NCI-H748 (cell line): ENCODE data around the gene CCDC85A.

Experiments used
- DNase-seq: peaks from one replicate; lab custom pipeline; 2025; ENCODE audit not compliant: unreplicated experiment; lab: John Stamatoyannopoulos, UW

CCDC85A gene

GRCh38 chr2:56192664-56193305, 9.0 kb downstream of the CCDC85A start:
- DNase-seq, result no peak

DNA sequence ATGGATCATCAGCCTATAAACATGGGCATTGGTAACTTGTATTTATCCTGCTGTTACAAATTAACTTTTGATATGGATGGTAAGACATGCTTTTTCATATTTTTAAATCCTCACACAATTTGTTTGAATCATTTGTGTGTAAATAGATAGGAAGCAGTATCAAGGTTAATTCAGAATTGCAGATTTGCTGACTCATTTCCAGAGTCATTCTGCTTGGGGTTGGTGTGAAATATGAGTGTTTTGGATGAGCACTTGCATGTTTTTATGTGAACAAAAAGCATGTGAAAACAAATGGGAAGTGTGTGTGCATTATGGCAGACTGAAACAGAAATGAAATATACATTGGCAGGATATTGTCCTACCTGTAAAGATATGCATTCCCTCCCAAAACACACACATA, 11.8 kb downstream of the CCDC85A start:
- no peak for DNase-seq

DNA sequence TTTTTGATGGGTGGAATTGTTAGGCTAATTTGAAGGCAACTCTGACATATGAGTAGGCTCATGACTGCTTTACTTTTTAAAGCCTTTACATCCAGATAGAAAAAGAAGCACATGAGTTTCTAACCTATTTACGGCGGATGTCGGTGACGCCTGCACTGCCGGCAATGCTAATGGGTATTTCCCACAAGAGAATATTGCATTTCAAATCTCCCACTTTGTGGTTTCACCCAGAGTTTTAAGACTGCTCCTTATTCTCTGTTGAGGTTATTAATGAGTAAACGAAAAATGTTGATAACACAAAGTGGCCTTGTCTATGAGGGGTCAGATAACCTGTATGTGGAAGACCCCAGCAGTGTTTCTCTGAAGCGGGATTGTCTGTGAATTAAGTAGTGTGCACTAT, 14.0 kb downstream of the CCDC85A start:
- no peak for DNase-seq

- DNase-seq, result no peak
Observed at GRCh38 chr2:56198936-56199335, 15.1 kb downstream of the CCDC85A start.

- no peak for DNase-seq
Observed at GRCh38 chr2:56199492-56199891, 15.7 kb downstream of the CCDC85A start.

DNA sequence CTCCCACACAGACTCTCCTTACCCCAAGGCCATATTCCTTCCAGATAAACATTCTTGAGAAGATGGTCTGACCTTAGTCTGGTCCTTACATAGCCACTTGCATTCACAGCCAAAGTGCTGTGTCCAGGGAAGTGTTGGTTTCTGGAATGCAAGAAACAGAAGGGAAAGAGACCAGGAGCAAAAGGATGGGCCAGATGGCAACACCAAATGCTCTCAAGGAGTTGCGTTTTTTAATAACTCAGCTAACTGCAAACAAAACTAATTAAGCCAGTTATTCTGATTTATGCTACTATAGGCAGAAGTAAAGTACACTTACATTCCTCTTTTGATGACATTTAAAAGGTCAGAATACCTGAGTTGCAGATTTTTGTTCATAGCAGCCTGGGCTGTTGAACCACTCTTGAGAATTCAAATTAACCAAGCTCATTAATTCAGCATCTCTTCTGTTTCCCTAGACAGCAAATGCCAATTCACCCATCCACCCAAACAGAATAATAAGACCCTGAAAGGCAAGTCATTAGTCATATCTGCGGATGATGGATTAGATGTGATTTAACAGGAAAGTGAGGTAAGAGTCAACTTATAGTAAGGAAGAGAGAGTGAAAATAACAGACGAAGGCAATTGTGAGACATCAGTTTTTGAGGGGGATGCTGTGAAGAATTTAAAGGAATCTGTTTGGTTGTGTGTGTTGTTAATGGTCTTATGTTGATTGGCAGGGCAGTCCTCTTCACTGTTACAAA, 18.8 kb downstream of the CCDC85A start:
- DNase-seq, result no peak

DNA sequence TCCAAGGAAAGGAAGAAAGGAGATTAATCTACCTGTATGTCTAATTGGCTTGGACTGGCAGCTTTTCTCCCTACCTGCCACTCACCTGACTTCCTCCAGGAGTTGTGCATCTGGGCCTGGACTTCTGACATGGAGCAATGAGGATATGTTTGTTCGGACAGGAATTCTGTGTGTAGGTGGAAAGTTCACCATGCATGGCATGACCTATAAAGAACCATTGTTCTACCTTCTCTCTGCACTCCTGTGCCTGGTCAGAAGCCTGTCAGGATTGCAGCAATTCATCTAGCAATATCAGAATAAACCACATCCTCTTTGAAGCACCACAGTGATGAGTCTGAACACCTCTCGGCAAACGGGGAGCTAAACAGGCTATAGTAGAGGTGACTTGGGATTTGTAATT, 20.8 kb downstream of the CCDC85A start:
- DNase-seq, result no peak

DNA sequence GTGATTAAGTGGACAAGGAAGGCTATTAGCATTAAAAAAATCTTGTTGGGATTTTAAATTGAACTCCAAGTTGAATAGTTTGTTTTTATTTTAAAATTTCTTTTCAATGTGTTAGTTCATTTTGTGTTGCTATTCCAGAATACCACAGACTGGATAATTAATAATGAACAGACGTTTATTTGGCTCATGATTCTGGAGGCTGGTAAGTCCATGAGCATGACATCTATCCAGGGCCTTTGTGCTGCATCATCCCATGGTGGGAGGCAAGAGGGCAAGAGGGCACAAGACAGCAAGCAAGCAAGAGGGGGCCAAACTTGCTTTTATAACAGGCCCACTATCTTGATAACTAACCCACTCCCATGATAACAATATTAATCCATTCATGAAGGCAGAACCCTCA, 22.5 kb downstream of the CCDC85A start:
- DNase-seq, result no peak

DNA sequence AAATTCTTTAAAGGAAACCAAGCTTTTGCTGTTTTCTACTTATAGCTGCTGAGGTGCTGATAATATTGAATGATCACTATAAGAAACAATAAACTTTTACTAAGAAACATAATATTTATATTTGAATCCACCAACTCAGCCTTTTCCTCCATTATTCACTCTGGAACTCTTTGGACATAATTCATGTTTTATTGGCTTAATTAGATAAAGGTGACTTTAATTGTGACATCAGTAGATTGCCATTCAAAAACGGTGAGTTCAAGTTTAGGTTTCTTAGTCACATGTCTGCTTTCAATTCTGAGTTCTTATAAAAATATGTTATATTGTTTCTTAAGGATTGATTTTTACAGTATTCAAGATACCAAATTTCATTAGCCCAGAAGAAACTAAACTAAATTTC, 24.0 kb downstream of the CCDC85A start:
- DNase-seq, result no peak

- no peak for DNase-seq
Observed at GRCh38 chr2:56208380-56208779, 24.6 kb downstream of the CCDC85A start.

DNA sequence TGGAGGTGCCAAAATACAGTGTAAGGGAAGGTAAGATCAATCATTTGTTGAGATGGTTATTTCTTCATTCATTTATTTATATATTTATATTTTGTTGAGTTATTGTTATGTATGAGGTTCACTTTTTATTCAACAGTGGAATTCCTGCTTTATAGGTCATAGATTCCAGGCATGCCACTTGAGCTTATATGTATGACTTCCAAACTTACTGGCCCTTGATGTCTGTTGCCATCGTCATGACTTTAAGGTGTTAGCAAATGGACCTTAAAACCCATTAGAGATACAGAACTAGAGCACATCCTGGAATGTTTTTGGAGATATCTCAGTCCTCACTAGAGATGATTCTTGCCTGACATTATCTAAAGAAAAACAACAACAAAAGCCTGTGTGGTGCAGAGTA, 25.9 kb downstream of the CCDC85A start:
- no peak for DNase-seq

DNA sequence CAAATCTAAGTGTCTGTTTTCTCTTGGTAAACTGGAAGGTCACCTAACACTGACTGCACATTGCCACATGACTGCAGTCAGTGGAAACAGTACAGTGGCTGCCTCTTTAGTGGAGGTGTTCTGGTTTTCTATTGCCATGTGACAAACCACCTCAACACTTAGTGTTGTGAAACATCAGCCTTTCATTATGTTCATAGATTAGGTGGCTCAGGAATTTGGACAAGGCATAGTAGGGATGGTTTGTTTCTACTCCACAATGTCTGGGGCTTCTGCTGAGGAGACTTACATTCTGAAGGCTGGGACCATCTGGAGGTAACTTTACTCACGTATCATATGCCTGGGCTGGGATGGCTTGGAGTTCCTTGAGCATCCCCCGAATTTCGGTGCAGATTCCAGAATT, 26.5 kb downstream of the CCDC85A start:
- DNase-seq, result no peak

GRCh38 chr2:56211048-56211447, 27.3 kb downstream of the CCDC85A start:
- no peak for DNase-seq

DNA sequence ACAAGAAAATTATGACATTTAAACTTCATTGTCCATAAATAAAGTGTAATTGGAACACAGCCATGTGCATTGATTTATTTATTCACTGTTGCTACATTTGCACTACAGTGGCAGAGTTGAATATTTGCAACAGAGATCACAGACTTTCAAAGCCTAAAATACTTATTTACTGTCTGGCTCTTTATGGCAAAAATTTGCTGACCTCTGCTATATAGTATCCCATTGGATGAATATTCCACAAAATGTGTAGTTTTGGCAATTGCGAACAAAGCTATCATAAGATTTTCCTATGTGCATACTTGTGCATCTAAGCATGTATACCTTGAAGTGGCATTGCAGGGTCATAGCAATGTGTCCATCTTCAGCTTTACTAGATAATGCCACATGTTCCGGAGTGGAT, 32.1 kb downstream of the CCDC85A start:
- no peak for DNase-seq

DNA sequence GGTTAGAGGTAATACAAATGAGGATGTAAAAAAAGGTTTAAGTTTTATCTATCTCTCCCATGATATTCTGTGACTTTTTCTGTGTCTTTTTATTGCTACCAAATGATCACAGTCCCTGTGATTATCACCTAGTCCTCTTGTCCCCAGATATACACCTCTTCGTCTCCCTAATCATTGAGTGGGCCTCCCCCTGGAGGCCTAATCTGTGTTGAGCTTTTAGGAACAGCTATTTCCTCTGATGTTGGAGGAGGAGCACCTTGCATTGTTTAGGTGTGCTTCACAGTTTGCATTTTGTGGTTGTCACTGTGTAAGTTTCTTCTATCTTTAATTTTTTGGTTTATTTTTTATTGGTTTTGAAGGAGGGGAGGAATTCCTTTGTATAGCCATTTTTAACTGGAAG, 33.3 kb downstream of the CCDC85A start:
- DNase-seq, result no peak

DNA sequence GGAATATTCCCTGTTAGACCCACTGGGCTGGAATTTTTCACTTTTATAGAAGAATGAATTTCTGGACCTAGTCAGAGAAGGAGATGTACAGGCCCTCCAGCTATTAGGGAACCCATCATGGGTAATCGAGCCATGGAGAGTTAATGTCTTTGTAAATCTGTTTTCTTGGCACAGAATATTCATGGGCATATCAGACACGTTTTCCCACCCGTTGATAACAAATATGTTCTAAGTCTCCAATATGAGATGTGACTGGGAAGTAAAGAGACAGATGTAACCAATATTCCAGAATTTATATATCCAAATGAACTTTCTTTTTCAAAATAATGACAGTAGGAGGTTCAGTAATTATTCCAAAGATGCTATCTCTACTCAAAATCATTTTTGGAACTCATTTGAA, 38.7 kb downstream of the CCDC85A start:
- DNase-seq, result no peak

- DNase-seq, result no peak
Observed at GRCh38 chr2:56224316-56224715, 40.5 kb downstream of the CCDC85A start.

DNA sequence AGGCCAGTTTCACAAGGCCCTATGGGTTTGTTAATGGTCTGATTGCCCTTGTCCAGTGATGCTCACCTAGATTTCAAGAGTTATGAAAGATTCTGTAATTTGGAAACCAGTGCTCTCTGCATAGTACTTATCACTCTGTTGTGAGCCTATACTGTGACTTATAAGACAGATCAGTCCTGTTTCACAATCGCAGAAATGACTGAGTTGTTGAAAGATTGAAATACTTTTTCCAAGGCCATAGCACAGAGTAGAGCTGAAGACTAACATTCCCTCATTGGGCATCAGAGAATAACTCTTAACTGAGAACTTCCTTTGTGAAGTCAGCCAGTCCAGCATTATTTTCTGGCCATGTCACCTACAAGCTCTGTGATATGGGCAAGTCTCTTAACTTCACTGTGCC, 44.0 kb downstream of the CCDC85A start:
- DNase-seq, result no peak

DNA sequence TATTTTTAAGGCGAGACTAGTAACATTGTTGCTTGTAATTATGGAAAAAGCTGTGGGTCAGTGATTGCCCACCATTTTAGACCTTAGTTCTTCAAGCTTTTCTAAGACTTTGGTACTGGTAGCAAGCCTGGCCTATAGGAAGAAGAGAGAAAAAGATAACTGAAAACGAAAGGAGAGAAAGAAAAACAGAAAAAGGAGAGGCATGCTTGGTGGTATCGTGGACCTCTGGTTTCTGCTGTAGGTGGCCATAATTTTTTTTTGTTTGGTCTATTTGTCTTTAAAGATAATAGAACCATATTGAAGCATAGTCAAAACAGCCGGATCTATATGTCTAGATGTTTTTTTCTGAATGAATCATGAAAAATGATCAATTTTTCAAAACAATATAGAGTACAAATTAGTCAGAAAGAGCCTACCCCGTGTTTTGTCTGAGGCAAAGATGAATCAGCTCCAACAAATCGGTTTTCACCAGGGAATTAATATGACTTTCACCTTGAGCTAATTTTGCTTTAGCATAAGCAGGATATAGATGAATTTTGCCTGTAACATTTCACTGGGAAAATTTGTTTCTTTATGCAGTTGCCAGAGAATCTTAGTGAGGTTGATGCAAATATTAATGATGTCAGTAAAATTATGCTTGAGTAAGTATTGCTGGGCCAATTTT, 45.7 kb downstream of the CCDC85A start:
- DNase-seq, result no peak

GRCh38 chr2:56230156-56230555, 46.4 kb downstream of the CCDC85A start:
- DNase-seq, result no peak

GRCh38 chr2:56231361-56231760, 47.6 kb downstream of the CCDC85A start:
- DNase-seq, result no peak

DNA sequence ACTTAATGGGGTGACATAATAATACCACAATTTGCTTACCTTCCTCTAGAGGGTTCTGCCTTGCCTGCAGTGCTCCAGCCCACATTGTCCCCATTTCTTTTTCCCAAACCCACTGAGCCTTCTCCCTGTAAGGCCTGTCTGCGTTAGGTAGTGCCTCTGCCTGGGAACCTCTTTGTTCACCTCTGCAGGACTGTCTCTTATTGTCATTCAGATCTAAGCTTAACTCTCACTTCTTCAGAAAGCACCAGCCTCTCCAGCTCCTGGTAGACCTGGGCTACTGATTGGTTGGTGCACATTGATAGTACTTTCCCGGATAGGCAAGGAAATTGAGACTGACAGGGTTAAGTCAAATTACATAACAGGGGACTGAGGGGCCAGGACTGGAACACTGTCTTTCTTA, 49.1 kb downstream of the CCDC85A start:
- no peak for DNase-seq
